Muscle layer of colon (tissue), 2 donors: ENCODE results near the gene TMEM255A.
"Not testable (repeated sequence)": the region's sequence is repeated elsewhere in the genome, so short reads cannot be mapped to it uniquely, and the experiment has no call there.

ENCODE experiments used
- H3K27ac ChIP-seq: one replicate; pipeline ENCODE4 v1.7.0; 2013; ENCODE audit warnings: low read depth, mild to moderate bottlenecking, low read length, moderate library complexity
- H3K27me3 ChIP-seq, 2 donors: one replicate each; pipeline ENCODE4 v1.7.0; 2013; ENCODE audit warnings: low read length in 2 of 2, mild to moderate bottlenecking in 2 of 2; ENCODE audit not compliant: insufficient read depth in 2 of 2, control insufficient read depth in 1 of 2
- H3K36me3 ChIP-seq: one replicate; pipeline ENCODE4 v1.7.0; 2013; ENCODE audit warnings: mild to moderate bottlenecking, low read length; ENCODE audit not compliant: insufficient read depth
- H3K4me1 ChIP-seq: one replicate; pipeline ENCODE4 v1.7.0; 2013; ENCODE audit warnings: mild to moderate bottlenecking, low read length; ENCODE audit not compliant: insufficient read depth
- H3K4me3 ChIP-seq, 2 donors: one replicate each; pipeline ENCODE4 v1.7.0; 2013; ENCODE audit warnings: low read length in 2 of 2, low read depth in 1 of 2, mild to moderate bottlenecking in 1 of 2, moderate library complexity in 1 of 2
- H3K9ac ChIP-seq: one replicate; pipeline ENCODE4 v1.7.0; 2013; ENCODE audit warnings: low read length
- H3K9me3 ChIP-seq: one replicate; pipeline ENCODE4 v1.7.0; 2013; ENCODE audit warnings: mild to moderate bottlenecking, low read length
- donor health status: abdominal sarcoma.
- donor health status: Adenocarcinoma of cecum.

The TMEM255A gene

GRCh38 chrX:120310861-120311726 lies at the start of gene TMEM255A:
Gene TMEM255A (minus strand): TSS chrX:120311461. CDS start chrX:120311309, 152 bp downstream.
- Histone ChIP-seq H3K9me3 (no peaks in the 10 kb centered on the region), H3K27me3 (peaks cover 21 to 48% of the 10 kb centered on the region in 2 donors), H3K36me3 (no peaks in the 10 kb centered on the region), H3K9ac (no peak within 1 kb of the TSS), H3K4me1 (no peaks in the 10 kb centered on the region), H3K27ac (no peak within 1 kb of the TSS), H3K4me3 (peak within 1 kb of the TSS; percentile 41 to 54)

- H3K36me3 ChIP-seq, result no peaks in the 10 kb centered on the region
- no peaks in the 10 kb centered on the region for H3K4me1 ChIP-seq
- no peak overlapping the region for H3K4me3 ChIP-seq
- peaks cover 0 to 8% of the 10 kb centered on the region in 2 donors for H3K27me3 ChIP-seq
- H3K27ac ChIP-seq, result no peak overlapping the region
- no peak overlapping the region for H3K9ac ChIP-seq
- no peaks in the 10 kb centered on the region for H3K9me3 ChIP-seq
Observed at GRCh38 chrX:120358737-120359456, 47.6 kb upstream of the TMEM255A start.

GRCh38 chrX:120357186-120357585 lies 45.9 kb upstream of the TMEM255A start:
- Histone ChIP-seq H3K36me3 (no peaks in the 10 kb centered on the region), H3K9me3 (peaks cover 4% of the 10 kb centered on the region), H3K27ac (no peak overlapping the region), H3K4me1 (no peaks in the 10 kb centered on the region), H3K27me3 (peaks cover 0 to 8% of the 10 kb centered on the region in 2 donors), H3K9ac (no peak overlapping the region), H3K4me3 (no peak overlapping the region)

GRCh38 chrX:120356084-120356483 lies 44.8 kb upstream of the TMEM255A start:
- no peak overlapping the region for H3K9ac ChIP-seq
- peaks cover 4% of the 10 kb centered on the region for H3K9me3 ChIP-seq
- no peak overlapping the region for H3K4me3 ChIP-seq
- H3K4me1 ChIP-seq, result no peaks in the 10 kb centered on the region
- H3K27ac ChIP-seq, result no peak overlapping the region
- peaks cover 0 to 8% of the 10 kb centered on the region in 2 donors for H3K27me3 ChIP-seq
- H3K36me3 ChIP-seq, result no peaks in the 10 kb centered on the region

- Histone ChIP-seq H3K36me3 (no peaks in the 10 kb centered on the region), H3K9me3 (peaks cover 4% of the 10 kb centered on the region), H3K4me1 (no peaks in the 10 kb centered on the region), H3K27ac (no peak overlapping the region), H3K9ac (no peak overlapping the region), H3K27me3 (no peaks in the 10 kb centered on the region), H3K4me3 (no peak overlapping the region)
Observed at GRCh38 chrX:120350450-120351138, 39.3 kb upstream of the TMEM255A start.

GRCh38 chrX:120344566-120344965 lies 33.3 kb upstream of the TMEM255A start:
- not testable (repeated sequence) for H3K36me3 ChIP-seq, H3K9me3 ChIP-seq, H3K4me3 ChIP-seq, H3K9ac ChIP-seq, H3K27me3 ChIP-seq, H3K4me1 ChIP-seq, H3K27ac ChIP-seq

- Histone ChIP-seq H3K36me3 (no peaks in the 10 kb centered on the region), H3K4me3 (no peak overlapping the region), H3K9me3 (peaks cover 8% of the 10 kb centered on the region), H3K9ac (no peak overlapping the region), H3K27me3 (no peaks in the 10 kb centered on the region), H3K27ac (no peak overlapping the region), H3K4me1 (no peaks in the 10 kb centered on the region)
Observed at GRCh38 chrX:120336899-120337298, 25.6 kb upstream of the TMEM255A start.

- no peak overlapping the region for H3K4me3 ChIP-seq
- no peaks in the 10 kb centered on the region for H3K4me1 ChIP-seq
- H3K9me3 ChIP-seq, result peaks cover 8% of the 10 kb centered on the region
- H3K9ac ChIP-seq, result no peak overlapping the region
- H3K27me3 ChIP-seq, result peaks cover 0 to 5% of the 10 kb centered on the region in 2 donors
- H3K27ac ChIP-seq, result no peak overlapping the region
- no peaks in the 10 kb centered on the region for H3K36me3 ChIP-seq
Observed at GRCh38 chrX:120335289-120335688, 24.0 kb upstream of the TMEM255A start.

- H3K36me3 ChIP-seq, result no peaks in the 10 kb centered on the region
- H3K27ac ChIP-seq, result no peak overlapping the region
- no peak overlapping the region for H3K9ac ChIP-seq
Observed at GRCh38 chrX:120334603-120335002, 23.3 kb upstream of the TMEM255A start.

GRCh38 chrX:120334151-120334550 lies 22.9 kb upstream of the TMEM255A start:
- peaks cover 0 to 5% of the 10 kb centered on the region in 2 donors for H3K27me3 ChIP-seq
- H3K9ac ChIP-seq, result no peak overlapping the region
- H3K4me3 ChIP-seq, result no peak overlapping the region
- no peaks in the 10 kb centered on the region for H3K36me3 ChIP-seq
- peaks cover 8% of the 10 kb centered on the region for H3K9me3 ChIP-seq
- H3K27ac ChIP-seq, result no peak overlapping the region
- H3K4me1 ChIP-seq, result no peaks in the 10 kb centered on the region

More at GRCh38 chrX:120334603-120335002, 23.3 kb upstream of the TMEM255A start:
- H3K4me1 ChIP-seq, result no peaks in the 10 kb centered on the region
- H3K4me3 ChIP-seq, result no peak overlapping the region
- peaks cover 0 to 5% of the 10 kb centered on the region in 2 donors for H3K27me3 ChIP-seq
- H3K9me3 ChIP-seq, result peaks cover 8% of the 10 kb centered on the region

- no peaks in the 10 kb centered on the region for H3K4me1 ChIP-seq
- no peak overlapping the region for H3K27ac ChIP-seq
- peaks cover 0 to 5% of the 10 kb centered on the region in 2 donors for H3K27me3 ChIP-seq
- no peak overlapping the region for H3K9ac ChIP-seq
- peaks cover 4% of the 10 kb centered on the region for H3K9me3 ChIP-seq
- no peaks in the 10 kb centered on the region for H3K36me3 ChIP-seq
- no peak overlapping the region for H3K4me3 ChIP-seq
Observed at GRCh38 chrX:120332394-120332793, 21.1 kb upstream of the TMEM255A start.
